Pulmonary artery endothelial cell (primary cell): Measurements from ENCODE around the gene FAF1. TPM values are rescaled to one million over a fixed set of nuclear protein-coding genes. Genes with fewer than 3 reads are reported as not detected.

Experiments used
- DNase-seq: peaks from one replicate; pipeline ENCODE4 v3.0.0-alpha.2; 2011; ENCODE audit warnings: low read depth, low spot score
- total RNA-seq: library from RNA; depleted of rRNA; stranded (reverse); fragments of >200 nt; gene quantifications from 2 replicates; pipeline ENCODE4 v1.2.3, GENCODE V29; 2014

Gene FAF1
- total RNA-seq, 1 donor from 2014 or later, result 30.6 TPM

- no peak for DNase-seq
Observed at GRCh38 chr1:50644447-50645105, 315.5 kb downstream of the FAF1 start.

GRCh38 chr1:50637460-50637859, 322.6 kb downstream of the FAF1 start:
- DNase-seq, result no peak

DNA sequence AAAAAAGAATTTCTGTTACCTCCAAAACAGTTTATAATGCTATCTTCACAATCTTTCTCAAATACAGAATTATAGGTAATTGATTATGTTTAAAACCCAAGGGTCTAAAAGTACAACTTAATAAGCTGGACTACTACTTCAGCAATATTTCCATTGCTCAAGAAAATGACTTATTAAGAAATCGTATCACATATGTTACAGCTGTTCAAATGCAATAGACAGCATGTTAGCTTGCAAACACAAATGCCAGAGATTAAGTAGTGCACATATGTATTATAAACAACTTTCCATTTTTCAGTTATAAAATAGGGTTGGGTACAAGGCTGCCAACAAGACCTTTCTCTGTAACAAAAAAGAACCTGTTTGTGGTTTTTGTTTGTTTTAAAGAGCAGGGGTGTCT, 325.8 kb downstream of the FAF1 start:
- DNase-seq, result no peak

DNA sequence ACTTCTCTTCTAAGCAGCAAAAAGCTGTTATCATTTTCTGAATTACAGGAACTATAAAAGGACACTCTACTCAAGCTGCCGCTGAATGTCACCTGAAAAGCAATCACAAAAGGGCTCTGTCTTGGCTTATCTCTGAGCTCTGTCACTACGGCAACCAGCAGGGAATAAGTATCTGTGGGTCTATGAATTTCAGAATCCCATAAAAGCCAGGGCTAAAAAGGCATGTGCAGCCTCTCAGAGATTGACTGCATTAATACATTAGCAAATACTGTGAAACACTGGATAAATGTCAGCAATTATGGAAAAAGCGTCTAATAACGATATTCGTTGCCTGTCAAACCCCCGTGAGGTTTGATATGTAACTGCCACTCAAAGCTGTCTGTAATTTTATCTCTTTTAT, 326.6 kb downstream of the FAF1 start:
- no peak for DNase-seq

DNA sequence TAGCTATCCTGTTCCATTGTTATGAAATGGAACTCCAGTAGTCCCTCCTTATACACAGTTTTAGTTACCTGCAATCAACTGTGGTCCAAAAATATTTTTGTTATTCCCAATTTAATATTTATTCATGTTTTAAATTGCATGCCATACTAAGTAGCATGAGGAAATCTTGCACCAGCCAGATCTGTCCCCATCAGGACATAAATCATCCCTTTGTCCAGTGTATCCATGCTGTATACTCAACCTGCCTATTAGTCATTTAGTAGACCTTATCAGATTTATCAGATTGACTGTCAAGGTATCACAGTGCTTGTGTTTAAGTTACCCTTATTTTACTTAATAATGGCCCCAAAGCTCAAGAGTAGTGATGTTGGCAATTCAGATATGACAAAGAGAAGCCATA, 328.9 kb downstream of the FAF1 start:
- DNase-seq, result no peak

GRCh38 chr1:50622259-50622658, 337.8 kb downstream of the FAF1 start:
- DNase-seq, result no peak

GRCh38 chr1:50620680-50621329, 339.3 kb downstream of the FAF1 start:
- DNase-seq, result no peak

DNA sequence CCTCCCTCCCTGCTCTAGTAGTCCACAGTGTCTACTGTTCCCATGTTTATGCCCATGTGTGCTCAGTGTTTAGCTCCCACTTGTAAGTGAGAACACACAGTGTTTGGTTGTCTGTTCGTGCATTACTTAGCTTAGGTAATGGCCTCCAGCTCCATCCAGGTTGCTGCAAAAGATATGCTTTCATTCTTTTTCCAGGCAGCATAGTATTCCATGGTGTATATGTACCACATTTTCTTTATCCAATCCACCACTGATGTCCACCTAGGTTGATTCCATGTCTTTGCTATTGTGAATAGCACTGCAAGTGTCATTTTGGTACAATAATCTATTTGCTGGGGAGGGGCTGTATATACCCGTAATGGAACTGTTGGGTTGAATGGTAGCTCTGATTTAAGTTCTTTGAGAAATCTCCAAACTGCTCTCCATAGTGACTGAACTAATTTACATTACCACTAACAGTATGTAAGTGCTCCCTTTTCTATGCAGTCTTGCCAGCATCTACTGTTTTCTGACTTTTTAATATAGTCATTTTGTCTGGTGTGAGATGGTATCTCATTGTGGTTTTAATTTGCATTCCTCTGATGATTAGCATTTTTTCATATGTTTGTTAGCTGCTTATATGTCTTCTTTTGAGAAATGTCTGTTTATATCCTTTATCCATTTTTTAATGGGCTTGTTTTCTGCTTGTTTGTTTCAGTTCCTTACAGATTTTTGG, 344.9 kb downstream of the FAF1 start:
- no peak for DNase-seq

GRCh38 chr1:50611675-50612074, 348.4 kb downstream of the FAF1 start:
- no peak for DNase-seq

- DNase-seq, result no peak
Observed at GRCh38 chr1:50610563-50610962, 349.5 kb downstream of the FAF1 start.

GRCh38 chr1:50609508-50609907, 350.6 kb downstream of the FAF1 start:
- DNase-seq, result no peak

- DNase-seq, result peak; percentile 20
Observed at GRCh38 chr1:50605186-50605875, 354.7 kb downstream of the FAF1 start.

DNA sequence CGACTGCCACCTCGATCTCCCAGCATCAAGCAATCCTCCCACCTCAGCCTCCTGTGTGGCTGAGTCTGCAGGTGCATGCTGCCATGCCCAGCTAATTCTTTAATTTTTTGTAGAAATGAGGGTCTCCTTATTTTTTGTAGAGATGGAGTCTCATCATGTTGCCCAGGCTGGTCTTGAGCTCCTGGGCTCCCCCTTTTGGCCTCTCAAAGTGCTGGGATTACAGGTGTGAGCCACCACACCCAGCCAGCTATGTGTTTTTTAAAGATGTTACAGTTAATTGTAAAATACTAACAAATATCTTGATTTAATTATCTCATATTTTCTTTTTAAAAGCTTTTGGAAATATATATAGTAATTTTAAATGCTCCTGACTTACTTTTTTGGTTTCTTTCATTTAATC, 355.5 kb downstream of the FAF1 start:
- no peak for DNase-seq

GRCh38 chr1:50603274-50604271, 356.5 kb downstream of the FAF1 start:
- peak; percentile 71 for DNase-seq

GRCh38 chr1:50599546-50599945, 360.5 kb downstream of the FAF1 start:
- no peak for DNase-seq

GRCh38 chr1:50595874-50596273, 364.2 kb downstream of the FAF1 start:
- no peak for DNase-seq

DNA sequence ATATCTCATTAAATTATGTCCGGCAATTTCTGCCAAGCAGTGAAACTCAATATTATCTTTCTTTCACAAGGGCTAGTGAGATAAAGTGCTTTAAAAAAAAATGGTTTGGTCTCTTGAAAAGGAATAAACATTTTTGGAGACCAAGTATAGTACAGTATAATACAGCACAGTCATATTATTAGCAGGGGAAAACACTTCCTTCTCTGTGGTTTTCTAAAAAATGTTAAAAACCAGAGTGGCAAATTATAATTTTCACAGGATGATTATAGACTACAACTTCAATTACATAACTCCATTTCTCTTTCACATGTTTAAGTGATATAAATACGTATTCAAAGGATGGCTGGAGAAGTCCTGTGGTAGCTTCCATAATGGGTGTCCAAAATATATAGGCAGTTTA, 366.6 kb downstream of the FAF1 start:
- DNase-seq, result no peak

GRCh38 chr1:50591598-50591997, 368.5 kb downstream of the FAF1 start:
- DNase-seq, result no peak

DNA sequence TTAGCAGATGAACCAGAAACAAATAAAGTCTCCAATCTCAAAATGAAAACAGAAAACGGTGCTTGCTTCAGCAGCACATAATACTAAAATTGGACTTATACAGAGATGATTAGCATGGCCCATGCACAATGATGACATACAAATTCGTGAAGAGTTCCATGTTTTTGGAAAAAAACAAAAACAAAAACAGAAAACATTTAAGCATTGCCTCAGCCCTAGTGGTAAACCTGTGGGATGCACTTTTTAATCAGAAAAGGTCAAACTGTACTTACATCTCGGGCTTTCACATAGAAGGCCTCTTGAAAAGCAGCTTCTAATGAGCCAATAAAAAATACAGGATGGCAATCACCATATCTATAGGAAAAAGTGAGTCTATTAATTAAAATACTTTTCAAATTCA, 377.7 kb downstream of the FAF1 start:
- no peak for DNase-seq

GRCh38 chr1:50570066-50570468, 390.0 kb downstream of the FAF1 start:
- DNase-seq, result no peak

DNA sequence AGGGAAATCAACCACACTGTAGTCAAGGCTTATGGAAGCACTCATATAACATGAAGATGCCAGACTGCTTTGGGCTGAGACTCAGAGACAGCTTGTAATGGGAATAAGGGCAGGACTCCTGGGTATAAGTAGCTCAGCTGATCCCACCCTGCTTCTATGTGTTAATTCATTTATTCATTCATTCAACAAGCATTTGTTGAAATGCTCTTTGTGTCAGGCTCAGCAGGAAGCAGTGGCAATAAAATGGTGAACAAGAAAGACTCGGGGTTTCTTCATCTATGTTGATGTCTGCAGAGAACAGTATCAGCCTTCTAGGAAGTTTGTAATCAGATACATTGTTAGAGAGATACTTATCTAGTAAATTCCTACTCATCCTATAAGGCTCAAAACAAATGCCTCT, 391.3 kb downstream of the FAF1 start:
- no peak for DNase-seq
